Neural cell (in vitro differentiated cells): Measurements from ENCODE around the gene TTPAL. TPM values are rescaled to one million over a fixed set of nuclear protein-coding genes. Genes with fewer than 3 reads are reported as not detected.

Source experiments
- H2AFZ ChIP-seq: fragments of 200-600, 300-800 bp; sonication (generic), shearing (Covaris generic); 2 replicates; pipeline ENCODE4 v1.6.0; 2014; ENCODE audit warnings: low read depth, mild to moderate bottlenecking, antibody characterized with exemption, low read length, moderate library complexity
- H3F3A ChIP-seq: fragments of 200-600 bp; shearing (Covaris generic); 2 replicates; pipeline ENCODE4 v1.6.1; 2016; ENCODE audit warnings: mild to moderate bottlenecking, moderate library complexity, mixed read lengths, antibody characterized with exemption, low read length; ENCODE audit not compliant: insufficient read depth, poor library complexity, severe bottlenecking
- H3K27ac ChIP-seq: fragments of 200-600, 300-800 bp; sonication (generic), shearing (Covaris generic); 2 replicates; pipeline ENCODE4 v1.5.1; 2014; ENCODE audit warnings: mild to moderate bottlenecking, low read length, moderate library complexity
- H3K27me3 ChIP-seq: fragments of 300-800, 200-600 bp; sonication (generic), shearing (Covaris generic); 2 replicates; pipeline ENCODE4 v1.6.0; 2014; ENCODE audit warnings: mild to moderate bottlenecking, low read depth, low read length, moderate library complexity; ENCODE audit not compliant: insufficient read depth
- H3K36me3 ChIP-seq: fragments of 300-800, 200-600 bp; sonication (generic), shearing (Covaris generic); 2 replicates; pipeline ENCODE4 v1.5.1; 2014; ENCODE audit warnings: mild to moderate bottlenecking, antibody characterized with exemption, low read length, moderate library complexity; ENCODE audit not compliant: insufficient read depth
- H3K4me2 ChIP-seq: fragments of 300-800, 200-600 bp; sonication (generic), shearing (Covaris generic); 2 replicates; pipeline ENCODE4 v1.6.0; 2014; ENCODE audit warnings: mild to moderate bottlenecking, low read length
- H3K4me3 ChIP-seq: fragments of 300-800, 200-600 bp; sonication (generic), shearing (Covaris generic); 2 replicates; pipeline ENCODE4 v1.5.1; 2014; ENCODE audit warnings: mild to moderate bottlenecking, low read length, moderate library complexity
- H3K79me2 ChIP-seq: fragments of 200-600 bp; shearing (Covaris generic); replicated peaks from 2 replicates; pipeline ENCODE4 v1.6.0; 2014; ENCODE audit warnings: mild to moderate bottlenecking, low read length, moderate library complexity; ENCODE audit not compliant: insufficient read depth
- H3K9ac ChIP-seq: fragments of 300-800, 200-600 bp; sonication (generic), shearing (Covaris generic); 2 replicates; pipeline ENCODE4 v1.6.1; 2016; ENCODE audit warnings: mild to moderate bottlenecking, low read length, mixed read lengths
- H3K9me2 ChIP-seq: fragments of 200-600 bp; shearing (Covaris generic); 2 replicates; pipeline ENCODE4 v1.6.1; 2016; ENCODE audit warnings: mild to moderate bottlenecking, low read length, mixed read lengths; ENCODE audit not compliant: insufficient read depth
- H3K9me3 ChIP-seq: fragments of 200-600, 300-800 bp; sonication (generic), shearing (Covaris generic); 2 replicates; pipeline ENCODE4 v1.6.1; 2016; ENCODE audit warnings: mild to moderate bottlenecking, mixed run types, low read length, moderate library complexity, mixed read lengths
- H4K20me1 ChIP-seq: fragments of 200-600 bp; shearing (Covaris generic); 2 replicates; pipeline ENCODE4 v1.6.1; 2016; ENCODE audit warnings: mild to moderate bottlenecking, mixed run types; ENCODE audit not compliant: insufficient read depth
- EP300 ChIP-seq: fragments of 450-650 bp; conservative IDR thresholded peaks from 2 replicates; pipeline ENCODE4 v1.6.1; 2014; ENCODE audit warnings: antibody characterized with exemption, mild to moderate bottlenecking, moderate library complexity; ENCODE audit not compliant: poor library complexity, severe bottlenecking
- EZH2 ChIP-seq: fragments of 200-600, 300-800 bp; shearing (Covaris generic), sonication (generic); IDR thresholded peaks from 2 replicates; pipeline ENCODE4 v1.6.1; 2014; ENCODE audit warnings: antibody characterized with exemption, low read length, borderline replicate concordance, mild to moderate bottlenecking; ENCODE audit not compliant: insufficient read depth, poor library complexity, severe bottlenecking
- POLR2AphosphoS5 ChIP-seq: IDR thresholded peaks from 2 replicates; pipeline ENCODE4 v1.6.1; 2012
- REST ChIP-seq: IDR thresholded peaks from 2 replicates; pipeline ENCODE4 v1.6.1; 2012; ENCODE audit warnings: borderline replicate concordance
- TAF1 ChIP-seq: IDR thresholded peaks from 2 replicates; pipeline ENCODE4 v1.6.1; 2012; ENCODE audit warnings: low read depth
- polyA plus RNA-seq: library from polyadenylated mRNA; depleted of rRNA; stranded (reverse); fragments of >200 nt; gene quantifications from 2 replicates; pipeline ENCODE4 v1.2.3, GENCODE V29; 2014
- TF ChIP-seq, protein P1 (sequence below): fragments of 450-650 bp; IDR thresholded peaks from 2 replicates; pipeline ENCODE4 v1.5.1; 2014; ENCODE audit warnings: antibody characterized with exemption, mild to moderate bottlenecking, moderate library complexity; ENCODE audit not compliant: poor library complexity, severe bottlenecking

TTPAL gene
- polyA plus RNA-seq, 1 donor from 2014 or later = 11.2 TPM

DNA sequence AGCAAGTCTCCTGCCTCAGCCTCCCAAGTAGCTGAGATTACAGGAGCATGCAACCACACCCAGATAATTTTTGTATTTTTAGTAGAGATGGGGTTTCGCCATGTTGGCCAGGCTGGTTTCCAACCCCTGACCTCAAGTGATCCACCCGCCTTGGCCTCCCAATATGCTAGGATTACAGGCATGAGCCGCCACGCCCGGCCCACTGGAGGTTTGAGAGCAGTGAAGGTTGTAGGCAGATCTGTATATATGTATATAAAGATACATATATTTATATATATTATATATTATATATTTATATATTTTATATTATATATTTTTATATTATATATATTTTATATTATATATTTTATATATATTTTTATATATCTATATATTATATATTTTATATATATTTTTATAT lies 38.2 kb upstream of the TTPAL start:
- H3K27ac ChIP-seq = no peak overlapping the region
- H3K4me2 ChIP-seq = no peak overlapping the region
- no peaks in the 10 kb centered on the region for H3K79me2 ChIP-seq
- no peak overlapping the region for H2AFZ ChIP-seq
- no peaks in the 10 kb centered on the region for H3K9me3 ChIP-seq
- no peaks in the 10 kb centered on the region for H3F3A ChIP-seq
- no peaks in the 10 kb centered on the region for H3K36me3 ChIP-seq
- H4K20me1 ChIP-seq = no peaks in the 10 kb centered on the region
- H3K27me3 ChIP-seq = no peaks in the 10 kb centered on the region
- no peak for TF ChIP-seq EP300
- TF ChIP-seq EZH2 = no peak
- TF ChIP-seq POLR2AphosphoS5 = no peak
- TF ChIP-seq, protein P1, sequence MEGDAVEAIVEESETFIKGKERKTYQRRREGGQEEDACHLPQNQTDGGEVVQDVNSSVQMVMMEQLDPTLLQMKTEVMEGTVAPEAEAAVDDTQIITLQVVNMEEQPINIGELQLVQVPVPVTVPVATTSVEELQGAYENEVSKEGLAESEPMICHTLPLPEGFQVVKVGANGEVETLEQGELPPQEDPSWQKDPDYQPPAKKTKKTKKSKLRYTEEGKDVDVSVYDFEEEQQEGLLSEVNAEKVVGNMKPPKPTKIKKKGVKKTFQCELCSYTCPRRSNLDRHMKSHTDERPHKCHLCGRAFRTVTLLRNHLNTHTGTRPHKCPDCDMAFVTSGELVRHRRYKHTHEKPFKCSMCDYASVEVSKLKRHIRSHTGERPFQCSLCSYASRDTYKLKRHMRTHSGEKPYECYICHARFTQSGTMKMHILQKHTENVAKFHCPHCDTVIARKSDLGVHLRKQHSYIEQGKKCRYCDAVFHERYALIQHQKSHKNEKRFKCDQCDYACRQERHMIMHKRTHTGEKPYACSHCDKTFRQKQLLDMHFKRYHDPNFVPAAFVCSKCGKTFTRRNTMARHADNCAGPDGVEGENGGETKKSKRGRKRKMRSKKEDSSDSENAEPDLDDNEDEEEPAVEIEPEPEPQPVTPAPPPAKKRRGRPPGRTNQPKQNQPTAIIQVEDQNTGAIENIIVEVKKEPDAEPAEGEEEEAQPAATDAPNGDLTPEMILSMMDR = no peak
- no peak overlapping the region for H3K4me3 ChIP-seq
- H3K9ac ChIP-seq = no peak overlapping the region
- no peaks in the 10 kb centered on the region for H3K9me2 ChIP-seq

DNA sequence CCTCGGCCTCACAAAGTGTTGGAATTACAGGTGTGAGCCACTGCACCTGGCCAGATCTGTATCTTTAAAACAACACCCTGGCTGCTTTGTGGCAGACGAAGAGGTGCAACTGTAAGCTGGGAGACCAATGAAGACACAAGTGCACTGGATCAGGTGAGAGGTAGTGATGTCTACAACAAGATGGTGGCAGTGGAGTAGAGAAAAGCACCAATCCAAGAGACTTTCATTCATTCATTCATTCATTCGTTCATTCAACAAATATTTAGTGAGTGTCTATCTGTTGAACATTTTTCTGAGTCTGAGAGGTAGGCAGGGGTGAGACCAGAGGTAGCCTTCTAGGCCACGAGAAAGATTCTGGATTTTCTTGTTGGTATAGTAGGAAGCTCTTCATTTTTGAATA lies 36.9 kb upstream of the TTPAL start:
- TF ChIP-seq EZH2 = no peak
- TF ChIP-seq EP300 = no peak
- no peak for TF ChIP-seq TAF1
- no peak for TF ChIP-seq REST
- TF ChIP-seq, protein P1 = no peak
- no peak for TF ChIP-seq POLR2AphosphoS5

More for the DNA sequence above, 36.9 kb upstream of the TTPAL start:
- Histone ChIP-seq H3K9me3 (no peaks in the 10 kb centered on the region), H4K20me1 (no peaks in the 10 kb centered on the region), H3F3A (no peaks in the 10 kb centered on the region), H3K4me3 (no peak overlapping the region), H3K4me2 (no peak overlapping the region), H3K36me3 (no peaks in the 10 kb centered on the region), H3K79me2 (no peaks in the 10 kb centered on the region), H3K27me3 (no peaks in the 10 kb centered on the region), H3K9ac (no peak overlapping the region), H3K9me2 (no peaks in the 10 kb centered on the region), H2AFZ (no peak overlapping the region), H3K27ac (no peak overlapping the region)
